Left renal cortex interstitium (tissue), 4 donors: ENCODE results near the gene KCP. TPM values are rescaled to one million over a fixed set of nuclear protein-coding genes. Genes with fewer than 3 reads are reported as not detected.

Source experiments
- DNase-seq, 4 donors: peaks; one replicate each; pipeline ENCODE4 v3.0.0-alpha.2; 2013; ENCODE audit warnings: low read depth in 4 of 4, low spot score in 2 of 4, missing footprints in 1 of 4
- polyA plus RNA-seq, 4 donors: library from polyadenylated mRNA; unstranded; fragments of 120-200 nt; gene quantifications; one replicate each; pipeline ENCODE4 v1.2.1, GENCODE V29; 2013; ENCODE audit not compliant: insufficient read length in 4 of 4

KCP gene
- polyA plus RNA-seq, 4 donors: 12.1 to 41.9 (median 23.8) TPM

- no peak for DNase-seq
These were observed 50.1 kb downstream of the KCP start for GRCh38 chr7:128860158-128861073.

GRCh38 chr7:128859232-128860157 lies 51.0 kb downstream of the KCP start:
- no peak for DNase-seq

- DNase-seq: no peak
These were observed 51.9 kb downstream of the KCP start for GRCh38 chr7:128858380-128859231.

GRCh38 chr7:128856001-128856718 lies 54.3 kb downstream of the KCP start:
- DNase-seq: no peak

GRCh38 chr7:128855559-128855958 lies 55.0 kb downstream of the KCP start:
- DNase-seq: no peak

- DNase-seq: no peak
These were observed 56.1 kb downstream of the KCP start for GRCh38 chr7:128854396-128854795.

- DNase-seq: no peak
These were observed 56.7 kb downstream of the KCP start for GRCh38 chr7:128853799-128854198.

- no peak for DNase-seq
These were observed 57.8 kb downstream of the KCP start for GRCh38 chr7:128852537-128853254.

- no peak for DNase-seq
These were observed 60.6 kb downstream of the KCP start for GRCh38 chr7:128849804-128850490.

GRCh38 chr7:128849156-128849515 lies 61.4 kb downstream of the KCP start:
- no peak for DNase-seq

GRCh38 chr7:128848289-128849155 lies 62.0 kb downstream of the KCP start:
- no peak for DNase-seq

GRCh38 chr7:128847721-128848211 lies 62.7 kb downstream of the KCP start:
- no peak for DNase-seq

GRCh38 chr7:128846781-128847444 lies 63.6 kb downstream of the KCP start:
- no peak for DNase-seq

- DNase-seq: no peak
These were observed 64.5 kb downstream of the KCP start for GRCh38 chr7:128845987-128846386.

- DNase-seq: no peak
These were observed 65.0 kb downstream of the KCP start for GRCh38 chr7:128845475-128845874.

- no peak for DNase-seq
These were observed 65.7 kb downstream of the KCP start for GRCh38 chr7:128844777-128845311.
